ENCODE measurements around the gene ATG13. TPM values are rescaled to one million over a fixed set of nuclear protein-coding genes. Genes with fewer than 3 reads are reported as not detected.

The ATG13 gene
- total and polyA plus RNA-seq, 2 of the 8 experiments (the other 6 are each of a cell fraction or from before 2014, with no cell fraction given) = 65.0 to 77.4 TPM

GRCh38 chr11:46686886-46687795 is 69.8 kb downstream of the ATG13 start:
- Histone ChIP-seq H3K4ac (replicated peaks; ENCODE audit: insufficient read length, low read depth, low read length) (no peak overlapping the region), H3K56ac (replicated peaks; ENCODE audit: insufficient read length, low read depth, low read length) (no peak overlapping the region), H3K23ac (ENCODE audit: insufficient read length) (no peak overlapping the region), H4K5ac (ENCODE audit: insufficient read length, low read depth, low read length) (no peak overlapping the region), H2BK5ac (ENCODE audit: low read depth, low read length) (no peak overlapping the region), H2BK12ac (ENCODE audit: low read depth, low read length) (no peak overlapping the region), H3K18ac (ENCODE audit: extremely low read depth, low read length) (no peak overlapping the region), H3K27me3 (replicated peaks in 1 of 4; ENCODE audit: control insufficient read depth in 3 of 4, extremely low read depth in 1 of 4, insufficient read depth in 3 of 4, low read length in 3 of 4) (no peaks in the 10 kb centered on the region), H2BK15ac (ENCODE audit: low read length) (no peak overlapping the region), H3K79me2 (ENCODE audit: control insufficient read depth in 1 of 2, insufficient read depth in 2 of 2, low read length in 2 of 2) (no peaks in the 10 kb centered on the region), H3K79me1 (ENCODE audit: low read depth, low read length) (no peaks in the 10 kb centered on the region), H3K9ac (replicated peaks in 1 of 4; ENCODE audit: extremely low read depth in 1 of 4, low read depth in 3 of 4, low read length in 3 of 4) (no peak overlapping the region), H4K20me1 (replicated peaks in 1 of 2; ENCODE audit: control insufficient read depth in 1 of 2, insufficient read depth in 2 of 2, low read length in 2 of 2) (peaks cover 0 to 2% of the 10 kb centered on the region in 2 experiments), H3K4me1 (replicated peaks in 1 of 4; ENCODE audit: control insufficient read depth in 3 of 4, insufficient read depth in 4 of 4, low read length in 3 of 4) (no peaks in the 10 kb centered on the region), H4K8ac (ENCODE audit: extremely low read depth, insufficient read depth, low read length) (no peak overlapping the region), H3K36me3 (ENCODE audit: control insufficient read depth in 2 of 4, insufficient read depth in 4 of 4, low read length in 3 of 4) (peaks cover 0 to 7% (median 0%) of the 10 kb centered on the region in 4 experiments; a peak in 4 of 8 replicates), H2AFZ (ENCODE audit: low read length) (no peak overlapping the region), H3K4me2 (ENCODE audit: insufficient read depth in 1 of 2, low read depth in 2 of 2, low read length in 2 of 2) (no peak overlapping the region), H4K91ac (replicated peaks; ENCODE audit: insufficient read length, low read length) (no peak overlapping the region), H3K23me2 (ENCODE audit: low read depth, low read length) (no peaks in the 10 kb centered on the region), H2BK20ac (ENCODE audit: low read length) (no peak overlapping the region), H3K14ac (ENCODE audit: insufficient read length) (no peak overlapping the region), H3K27ac (ENCODE audit: low read depth, low read length) (no peak overlapping the region), H2BK120ac (replicated peaks; ENCODE audit: low read depth, low read length) (no peak overlapping the region), H3K4me3 (ENCODE audit: extremely low read depth in 1 of 4, insufficient read depth in 2 of 4, low read depth in 3 of 4, low read length in 4 of 4) (no peak overlapping the region), H2AK5ac (ENCODE audit: low read depth, low read length) (no peak overlapping the region), H3K9me3 (ENCODE audit: insufficient read depth in 2 of 2, low read depth in 1 of 2, low read length in 1 of 2) (no peaks in the 10 kb centered on the region)
- ChIA-PET POLR2A (ENCODE audit: partially characterized antibody) (interaction anchor here (1.0 to 1.6 kb wide), 6 partner anchors 12 to 32 kb away, joined by 3 to 5 read pairs (median 3); partner anchors contain the start of genes ARHGAP1, F2 and ZNF408), CTCF (ENCODE audit: partially characterized antibody) (interaction anchor here (0.6 kb wide), 1 partner anchor 9 kb away, joined by 3 read pairs; no protein-coding TSS in a partner anchor)
- FAIRE-seq = no peak
- DNase-seq (ENCODE audit: low read depth in 1 of 2, low spot score in 2 of 2) = no peak
- WGBS, 2 experiments (ENCODE audit: extremely low coverage in 1 of 2, insufficient coverage in 1 of 2, insufficient read length in 1 of 2, insufficient replicate concordance in 2 of 2, low coverage in 1 of 2, low lambda C conversion rate in 2 of 2, missing lambda C conversion rate in 1 of 2) = 92% methylated on average over 15 of the region's 15 CpGs; no CpG with 5 or more reads in 1 of the 2 experiments
- TF ChIP-seq BRCA1 (IDR thresholded peaks at IDR 0.05; ENCODE audit: low read depth, low read length) = no peak
- no peak for TF ChIP-seq EP300 (IDR thresholded peaks at IDR 0.05; ENCODE audit: borderline replicate concordance in 1 of 2, low read depth in 2 of 2, low read length in 2 of 2)
- no peak for TF ChIP-seq SIRT6 (IDR thresholded peaks at IDR 0.05; ENCODE audit: low read length)
- TF ChIP-seq KDM5A (IDR thresholded peaks at IDR 0.05; ENCODE audit: low read length) = no peak
- TF ChIP-seq, protein P1, sequence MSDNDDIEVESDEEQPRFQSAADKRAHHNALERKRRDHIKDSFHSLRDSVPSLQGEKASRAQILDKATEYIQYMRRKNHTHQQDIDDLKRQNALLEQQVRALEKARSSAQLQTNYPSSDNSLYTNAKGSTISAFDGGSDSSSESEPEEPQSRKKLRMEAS (IDR thresholded peaks at IDR 0.05) = no peak
- no peak for TF ChIP-seq SP4 (IDR thresholded peaks at IDR 0.05; ENCODE audit: low read length)
- no peak for TF ChIP-seq YY1 (IDR thresholded peaks at IDR 0.05; ENCODE audit: low read depth, low read length)
- TF ChIP-seq SAP30 (IDR thresholded peaks at IDR 0.05; ENCODE audit: insufficient read depth, insufficient replicate concordance, low read length) = no peak
- TF ChIP-seq TAF7 (optimal IDR thresholded peaks at IDR 0.05; ENCODE audit: borderline replicate concordance, low read depth, low read length) = no peak
- no peak for TF ChIP-seq SUZ12 (IDR thresholded peaks at IDR 0.05; ENCODE audit: low read length)
- no peak for TF ChIP-seq JUN (IDR thresholded peaks at IDR 0.05; ENCODE audit: low read depth, low read length)
- TF ChIP-seq HDAC6 (IDR thresholded peaks at IDR 0.05; ENCODE audit: low read depth, low read length) = no peak

Measured in H1 (cell line).